ENCODE results near the gene DAPK1.

The DAPK1 gene

GRCh38 chr9:87651431-87651830 is 153.8 kb downstream of the DAPK1 start:
- DNase-seq, result no peak

DNA sequence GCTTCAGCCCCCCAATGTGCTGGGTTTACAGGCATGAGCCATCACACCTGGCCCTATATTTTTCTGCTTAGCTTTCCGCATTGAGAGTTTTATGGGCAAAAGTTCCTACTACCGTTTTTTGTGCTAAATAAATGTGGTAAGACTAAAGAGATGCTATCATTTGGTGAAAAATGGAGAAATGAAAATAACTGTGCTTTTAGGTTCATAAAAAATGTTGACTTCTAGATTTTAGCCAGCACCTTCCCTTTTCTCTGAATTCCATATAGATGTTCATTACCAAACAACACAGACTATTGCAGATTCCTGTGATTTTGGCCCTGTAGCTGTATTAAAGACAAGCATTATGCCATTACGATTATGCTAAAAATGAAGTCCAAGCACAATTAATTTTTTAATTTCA is 156.3 kb downstream of the DAPK1 start:
- DNase-seq, result no peak

DNA sequence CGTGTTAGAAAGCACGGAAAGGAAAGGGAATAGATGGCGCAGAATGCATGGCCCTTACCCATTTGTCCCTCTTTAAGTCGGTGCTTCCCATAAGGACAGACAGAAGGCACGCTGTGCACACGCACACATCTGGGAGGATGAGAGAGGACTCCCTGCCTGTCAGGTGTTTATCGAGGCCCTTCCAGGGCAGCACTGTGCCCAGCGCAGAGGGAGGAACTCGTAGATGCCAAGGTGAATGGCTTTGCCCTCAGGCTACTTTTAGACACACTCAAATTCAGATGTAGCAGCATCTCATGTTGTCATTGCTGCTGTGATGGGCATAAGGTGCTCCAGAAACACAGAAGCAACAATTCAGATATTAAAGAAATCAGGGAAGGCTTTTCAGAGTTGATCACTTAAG is 158.1 kb downstream of the DAPK1 start:
- no peak for DNase-seq

GRCh38 chr9:87656485-87656884 is 158.8 kb downstream of the DAPK1 start:
- DNase-seq, result no peak

DNA sequence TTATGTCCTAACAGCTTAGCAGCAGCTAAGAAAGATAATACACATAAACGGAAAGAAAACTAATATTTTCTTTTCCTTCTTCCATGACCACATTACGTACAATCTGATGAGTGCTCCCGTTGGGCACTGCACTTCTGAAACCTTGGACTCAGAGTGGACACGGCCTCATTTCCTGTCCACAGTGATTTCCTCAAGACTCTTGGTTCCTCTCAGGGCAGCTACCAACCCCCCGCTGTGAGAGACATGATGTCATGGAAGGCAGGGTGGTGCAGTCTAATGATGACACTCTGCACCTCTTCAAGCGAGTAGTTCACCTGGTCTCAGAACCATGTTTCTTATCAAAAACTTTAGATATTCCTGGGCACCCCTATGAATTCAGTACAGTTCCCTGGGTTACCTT is 159.5 kb downstream of the DAPK1 start:
- no peak for DNase-seq

DNA sequence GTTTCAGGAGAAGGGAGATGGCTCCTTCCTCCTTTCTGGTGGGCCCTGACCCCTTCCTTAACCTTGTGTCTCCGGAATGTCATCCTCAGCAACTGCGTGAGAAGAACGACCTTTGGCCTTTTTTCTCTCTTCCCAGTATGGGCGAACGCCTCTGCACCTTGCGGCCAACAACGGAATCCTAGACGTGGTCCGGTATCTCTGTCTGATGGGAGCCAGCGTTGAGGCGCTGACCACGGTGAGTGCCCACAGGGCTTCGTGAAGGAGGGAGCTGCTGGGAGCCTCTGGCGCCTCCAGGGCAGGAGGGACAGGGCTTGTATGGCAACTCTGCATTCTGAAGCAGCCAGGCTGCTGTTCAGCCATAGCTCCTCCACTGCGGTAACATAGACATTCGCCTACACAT is 160.2 kb downstream of the DAPK1 start:
- DNase-seq, result no peak

GRCh38 chr9:87658511-87658910 is 160.8 kb downstream of the DAPK1 start:
- DNase-seq, result no peak

GRCh38 chr9:87659534-87660419 is 162.1 kb downstream of the DAPK1 start:
- DNase-seq, result no peak

- DNase-seq, result no peak
Observed at GRCh38 chr9:87661241-87661640, 163.6 kb downstream of the DAPK1 start.

GRCh38 chr9:87662808-87663528 is 165.3 kb downstream of the DAPK1 start:
- peak; percentile 59 for DNase-seq

DNA sequence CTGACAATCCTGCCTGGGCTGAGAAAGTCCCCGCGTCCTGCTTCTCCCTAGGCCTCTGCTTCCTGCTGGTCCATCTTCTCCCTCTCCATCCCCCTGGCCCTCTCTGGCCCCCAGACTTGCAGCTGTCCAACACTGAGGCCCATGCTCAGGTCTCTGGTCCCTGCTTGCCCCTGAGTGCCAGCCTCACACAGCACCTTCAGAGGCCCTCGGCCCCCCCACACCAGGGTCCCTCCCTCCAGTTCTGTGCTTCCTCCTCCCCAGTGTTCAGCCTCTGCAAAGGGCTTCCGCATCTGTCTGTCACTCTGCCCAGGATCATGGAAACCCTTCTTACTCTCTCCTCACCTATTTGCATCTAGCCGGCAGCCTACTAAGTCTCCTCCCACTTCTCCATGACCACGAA is 165.9 kb downstream of the DAPK1 start:
- no peak for DNase-seq

DNA sequence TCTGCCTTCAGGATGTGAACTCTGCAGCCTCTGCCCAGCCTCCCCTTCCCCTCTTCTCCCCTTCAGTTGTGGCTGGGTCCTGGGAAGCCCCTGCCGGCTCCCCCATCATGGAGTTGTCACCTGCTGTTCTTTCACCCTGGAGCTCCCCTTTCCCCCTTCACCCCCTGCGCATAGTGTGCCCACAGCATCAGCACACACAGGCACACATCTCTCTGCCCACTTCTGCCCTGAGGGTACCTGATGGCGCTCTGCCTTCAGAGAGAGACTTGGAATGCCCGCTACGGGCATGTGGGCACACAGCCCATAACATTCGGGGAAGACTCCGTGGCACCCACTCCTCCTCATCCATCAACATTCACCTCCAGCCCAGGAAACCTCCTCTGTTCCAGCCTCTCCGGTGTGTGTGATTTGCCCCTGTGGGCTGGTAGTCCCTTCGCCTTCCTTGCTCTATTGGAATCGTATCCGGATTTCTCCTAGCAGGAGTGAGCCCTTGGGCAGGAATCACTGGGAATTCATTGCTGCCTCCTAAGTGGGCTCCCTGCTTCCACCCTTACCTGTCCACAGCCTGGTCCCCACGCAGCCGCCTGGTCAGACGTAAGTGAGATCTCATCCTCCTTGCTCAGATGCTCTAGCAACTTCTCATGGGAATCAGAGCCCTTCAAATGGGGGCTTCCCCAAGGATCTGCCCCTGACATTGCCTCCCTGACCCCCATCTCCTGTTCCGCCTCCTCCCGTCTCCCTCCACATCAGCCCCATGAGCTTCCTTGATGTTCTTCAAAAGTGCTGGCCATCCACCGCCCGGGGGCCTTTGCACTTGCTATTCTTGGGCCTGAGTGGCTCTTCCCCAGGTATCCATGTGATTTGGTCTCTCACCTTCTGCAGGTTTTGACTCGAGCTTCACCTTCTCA is 166.7 kb downstream of the DAPK1 start:
- no peak for DNase-seq

DNA sequence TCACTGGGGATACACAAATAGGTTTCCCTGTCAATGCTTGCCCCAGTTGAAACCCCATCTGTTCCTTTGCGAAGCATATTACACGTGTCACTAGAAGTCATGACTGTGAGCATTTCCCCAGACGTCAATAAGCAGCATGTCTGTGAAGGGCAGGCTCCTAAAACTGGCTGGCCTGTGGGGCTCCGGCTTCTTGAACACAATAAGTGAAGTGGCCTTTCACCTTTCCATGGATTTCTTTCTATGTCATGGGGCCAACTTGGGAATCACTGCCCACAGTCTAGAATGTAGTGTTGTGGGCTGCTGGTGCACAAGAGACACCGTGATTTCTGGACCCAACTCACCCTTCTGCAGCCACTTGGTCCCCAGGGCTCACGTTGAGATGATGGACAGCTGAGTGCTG is 167.8 kb downstream of the DAPK1 start:
- DNase-seq, result no peak

DNA sequence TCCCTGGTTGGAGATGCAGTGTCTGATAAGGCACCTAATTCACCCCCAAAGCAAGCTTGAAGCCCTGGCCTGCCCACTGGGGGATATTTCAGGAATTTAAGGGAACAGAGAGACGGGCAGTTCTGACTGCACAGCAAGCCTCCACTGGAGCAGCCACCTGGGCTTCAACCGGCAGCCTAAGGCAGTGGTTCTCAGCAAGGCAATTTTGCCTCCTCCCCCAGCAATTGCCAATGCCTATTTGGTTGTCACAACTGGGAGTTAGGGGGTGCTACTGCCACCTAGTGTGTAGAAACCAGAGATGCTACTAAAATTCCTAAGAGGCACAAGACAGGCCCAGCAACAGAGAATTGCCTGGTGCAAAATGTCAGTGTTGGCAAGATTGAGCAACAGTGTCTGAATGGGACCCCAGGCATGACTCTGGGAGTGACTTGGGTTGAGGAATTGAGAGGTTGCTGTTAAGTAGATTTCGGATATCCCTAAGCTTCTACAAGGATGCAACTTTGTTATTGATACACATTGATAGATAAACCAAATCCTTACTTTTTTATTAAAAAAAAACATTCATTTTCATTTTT is 169.6 kb downstream of the DAPK1 start:
- no peak for DNase-seq

DNA sequence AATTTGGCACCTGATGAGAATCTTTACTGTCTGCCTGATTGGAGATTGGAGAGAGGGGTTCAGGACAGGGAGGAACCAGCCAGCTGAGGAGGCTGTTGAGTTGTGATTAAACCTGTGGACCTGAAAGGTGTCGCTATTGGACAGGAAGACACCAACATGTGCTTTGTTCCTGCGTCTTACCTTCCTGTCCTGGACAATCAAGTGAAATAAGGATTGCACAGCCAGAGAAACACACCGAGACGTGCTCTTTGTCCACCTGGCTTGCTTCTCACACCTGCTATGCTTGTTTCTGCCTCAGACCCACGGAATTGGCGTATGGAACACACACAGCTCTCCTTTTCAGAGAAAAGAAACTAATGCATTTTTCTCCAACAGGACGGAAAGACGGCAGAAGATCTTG is 170.6 kb downstream of the DAPK1 start:
- no peak for DNase-seq

DNA sequence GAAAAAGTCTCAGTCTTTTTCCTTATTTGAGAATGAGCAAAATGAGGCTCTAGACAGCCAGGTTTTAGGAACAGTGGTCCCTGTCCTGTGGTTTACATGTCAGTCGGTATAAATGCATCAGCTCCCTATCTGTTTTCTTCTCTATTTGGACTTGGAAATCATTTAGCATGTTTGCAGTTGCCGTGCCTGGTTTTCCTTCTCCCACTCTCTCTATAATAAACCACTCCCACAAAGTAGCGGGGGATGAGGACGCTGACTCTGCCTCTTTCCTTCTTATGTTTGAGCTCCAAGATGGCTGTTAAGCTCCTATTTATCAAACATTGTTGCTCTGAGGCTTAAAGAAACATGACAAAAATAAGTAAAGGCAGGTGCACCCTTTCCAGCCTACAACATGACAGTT is 171.1 kb downstream of the DAPK1 start:
- no peak for DNase-seq

GRCh38 chr9:87670572-87671264 is 173.1 kb downstream of the DAPK1 start:
- no peak for DNase-seq

GRCh38 chr9:87671478-87671877 is 173.8 kb downstream of the DAPK1 start:
- DNase-seq, result no peak

DNA sequence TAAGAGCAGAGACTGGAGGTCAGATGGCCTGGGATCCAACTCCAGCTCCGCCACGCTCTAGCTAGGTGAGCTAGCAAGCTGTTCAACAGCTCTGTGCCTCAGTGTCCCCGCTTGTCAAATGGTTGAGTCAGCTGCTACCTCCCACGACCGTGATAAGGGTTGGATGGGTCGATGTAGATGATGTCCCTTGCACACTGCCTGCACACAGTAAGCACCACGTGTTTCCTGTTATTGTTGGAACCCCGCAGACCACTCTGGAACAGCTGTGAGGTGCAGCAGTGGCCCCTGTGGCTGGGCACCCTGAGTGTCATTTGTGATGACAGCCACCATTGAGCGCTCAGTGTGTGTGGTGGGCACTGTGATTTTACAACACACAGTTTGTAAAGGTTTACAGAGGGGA is 174.3 kb downstream of the DAPK1 start:
- no peak for DNase-seq

DNA sequence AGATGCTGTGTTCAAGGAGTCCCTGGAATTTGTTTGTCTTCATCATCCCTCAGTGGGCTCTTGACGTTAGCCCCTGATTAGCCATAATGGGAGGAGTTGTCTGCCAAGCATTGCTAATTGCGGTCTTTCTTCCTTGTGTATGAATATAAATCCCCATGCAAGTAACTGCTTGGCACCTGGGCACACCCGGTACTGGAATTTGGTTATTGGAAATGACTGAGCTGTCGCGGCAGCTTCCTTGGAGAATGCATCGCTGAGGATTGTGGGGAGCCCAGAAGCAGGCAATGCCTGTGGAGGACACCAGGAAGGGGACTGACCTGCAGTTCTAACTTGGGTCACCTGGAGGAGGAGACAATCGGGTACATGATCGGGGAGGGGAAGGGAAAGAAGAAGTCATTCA is 174.9 kb downstream of the DAPK1 start:
- DNase-seq, result no peak

DNA sequence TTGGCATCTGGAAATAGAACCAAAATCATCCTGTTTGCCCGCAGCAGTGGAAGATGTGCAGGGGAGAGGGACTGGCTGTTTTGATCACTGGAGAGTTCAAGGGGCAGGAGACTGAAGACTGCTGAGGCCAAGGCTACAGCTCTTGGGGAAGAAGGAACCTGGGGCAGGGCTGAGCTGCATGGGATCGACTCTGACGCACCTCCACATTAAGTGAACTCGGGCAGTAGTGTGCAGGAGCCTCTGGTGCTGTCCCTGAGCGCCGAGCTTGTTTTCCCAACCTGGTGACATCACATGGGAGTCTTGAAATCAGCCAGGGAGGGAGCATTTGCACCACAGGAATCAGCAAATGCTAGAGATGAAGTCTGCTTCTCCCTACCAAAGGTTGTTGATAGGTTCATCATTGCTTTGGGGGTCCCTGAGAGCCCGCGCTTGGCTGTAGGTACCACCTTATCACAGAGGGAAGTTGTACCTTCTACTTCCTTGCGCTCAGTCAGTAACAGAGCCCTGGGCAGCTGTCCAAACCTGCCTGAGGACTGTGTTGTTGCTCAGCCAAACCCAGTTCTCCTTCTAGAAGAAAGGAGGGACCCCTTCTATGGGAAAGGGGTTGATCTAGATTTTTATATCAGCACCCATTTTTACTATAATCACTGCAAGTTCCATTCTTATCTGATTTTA is 175.9 kb downstream of the DAPK1 start:
- DNase-seq, result no peak

All from activated CD4-positive, CD25-positive, alpha-beta regulatory T cell treated with anti-CD3 and anti-CD28 coated beads, Interleukin-2, amount 50 U/mL, for 72 hours (primary cell).